ENCODE data around the gene NLRP8.

DNA sequence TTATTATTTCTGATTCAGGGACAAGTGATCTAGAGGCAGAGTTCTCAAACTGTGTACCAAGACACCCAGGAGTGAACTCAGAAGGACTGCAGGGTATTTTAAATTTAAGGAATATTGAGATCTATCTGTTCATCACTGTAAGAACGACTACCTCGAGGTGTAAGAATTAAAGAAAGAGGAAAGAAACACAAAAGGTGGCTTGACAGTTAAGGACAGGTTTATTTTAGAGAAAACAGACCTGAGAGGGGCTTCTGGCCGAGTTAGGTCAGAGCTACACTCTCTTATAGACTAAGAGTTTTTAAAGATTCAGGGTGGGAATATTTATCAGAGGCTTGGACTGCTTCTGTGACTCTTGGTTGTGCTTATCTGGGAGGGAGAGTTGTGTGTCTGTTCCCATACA lies 26.4 kb downstream of the NLRP8 start:
- TF ChIP-seq, protein P1, sequence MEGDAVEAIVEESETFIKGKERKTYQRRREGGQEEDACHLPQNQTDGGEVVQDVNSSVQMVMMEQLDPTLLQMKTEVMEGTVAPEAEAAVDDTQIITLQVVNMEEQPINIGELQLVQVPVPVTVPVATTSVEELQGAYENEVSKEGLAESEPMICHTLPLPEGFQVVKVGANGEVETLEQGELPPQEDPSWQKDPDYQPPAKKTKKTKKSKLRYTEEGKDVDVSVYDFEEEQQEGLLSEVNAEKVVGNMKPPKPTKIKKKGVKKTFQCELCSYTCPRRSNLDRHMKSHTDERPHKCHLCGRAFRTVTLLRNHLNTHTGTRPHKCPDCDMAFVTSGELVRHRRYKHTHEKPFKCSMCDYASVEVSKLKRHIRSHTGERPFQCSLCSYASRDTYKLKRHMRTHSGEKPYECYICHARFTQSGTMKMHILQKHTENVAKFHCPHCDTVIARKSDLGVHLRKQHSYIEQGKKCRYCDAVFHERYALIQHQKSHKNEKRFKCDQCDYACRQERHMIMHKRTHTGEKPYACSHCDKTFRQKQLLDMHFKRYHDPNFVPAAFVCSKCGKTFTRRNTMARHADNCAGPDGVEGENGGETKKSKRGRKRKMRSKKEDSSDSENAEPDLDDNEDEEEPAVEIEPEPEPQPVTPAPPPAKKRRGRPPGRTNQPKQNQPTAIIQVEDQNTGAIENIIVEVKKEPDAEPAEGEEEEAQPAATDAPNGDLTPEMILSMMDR (IDR thresholded peaks at IDR 0.05) = no peak
- TF ChIP-seq POLR2A (IDR thresholded peaks at IDR 0.05) (no peak), EP300 (IDR thresholded peaks at IDR 0.05) (no peak)

All from tibial nerve (tissue), 4 donors.